ENCODE data around the gene CARD19. TPM values are rescaled to one million over a fixed set of nuclear protein-coding genes. Genes with fewer than 3 reads are reported as not detected.

CARD19 gene
- total RNA-seq, 1 experiment from 2014 or later, result 36.6 TPM

- intact Hi-C loops (cut with micrococcal nuclease), result no loop called here
- Mint-ChIP-seq H3K9me3 (ENCODE audit: unreplicated experiment) (no peaks in the 10 kb centered on the region), H3K4me3 (ENCODE audit: unreplicated experiment) (no peak overlapping the region), H3K36me3 (ENCODE audit: insufficient read depth, unreplicated experiment) (no peaks in the 10 kb centered on the region), H3K4me1 (ENCODE audit: insufficient read depth, unreplicated experiment) (no peaks in the 10 kb centered on the region), H3K27me3 (ENCODE audit: insufficient read depth, unreplicated experiment) (no peaks in the 10 kb centered on the region), H3K27ac (ENCODE audit: low read depth, unreplicated experiment) (no peak overlapping the region)
- no TSS peak for BruUV-seq (replicated peaks)
- DNase-seq (ENCODE audit: unreplicated experiment), result no peak
- CTCF ChIA-PET, result interaction anchor here (0.6 kb wide), 2 partner anchors 226 to 258 kb away, joined by 3 read pairs; no protein-coding TSS in a partner anchor
- no peak for TF ChIP-seq CTCF (IDR thresholded peaks at IDR 0.05; ENCODE audit: unreplicated experiment)
- POLR2A ChIA-PET, result interaction anchor here (1.2 kb wide), 1 partner anchor 11 kb away, joined by 4 read pairs; no protein-coding TSS in a partner anchor
These were observed 41.0 kb upstream of the CARD19 start for GRCh38 chr9:93054758-93055704.

- intact Hi-C loops (cut with micrococcal nuclease), result no loop called here
- DNase-seq (ENCODE audit: unreplicated experiment), result no peak
- BruUV-seq (replicated peaks), result no TSS peak
- Mint-ChIP-seq H3K4me3 (ENCODE audit: unreplicated experiment) (no peak overlapping the region), H3K36me3 (ENCODE audit: insufficient read depth, unreplicated experiment) (no peaks in the 10 kb centered on the region), H3K27me3 (ENCODE audit: insufficient read depth, unreplicated experiment) (no peaks in the 10 kb centered on the region), H3K4me1 (ENCODE audit: insufficient read depth, unreplicated experiment) (peaks cover 9% of the 10 kb centered on the region), H3K27ac (ENCODE audit: low read depth, unreplicated experiment) (no peak overlapping the region), H3K9me3 (ENCODE audit: unreplicated experiment) (no peaks in the 10 kb centered on the region)
- TF ChIP-seq CTCF (IDR thresholded peaks at IDR 0.05; ENCODE audit: unreplicated experiment), result no peak
- ChIA-PET POLR2A (interaction anchor here (0.5 kb wide), 1 partner anchor 24 kb away, joined by 3 read pairs; no protein-coding TSS in a partner anchor), CTCF (interaction anchor here (0.6 to 1.0 kb wide), 2 partner anchors 53 to 957 kb away, joined by 3 read pairs; no protein-coding TSS in a partner anchor)
These were observed 38.8 kb upstream of the CARD19 start for GRCh38 chr9:93057042-93057702.

- no peak for TF ChIP-seq CTCF (IDR thresholded peaks at IDR 0.05; ENCODE audit: unreplicated experiment)
- Mint-ChIP-seq H3K4me1 (ENCODE audit: insufficient read depth, unreplicated experiment) (peaks cover 9% of the 10 kb centered on the region), H3K36me3 (ENCODE audit: insufficient read depth, unreplicated experiment) (no peaks in the 10 kb centered on the region), H3K27ac (ENCODE audit: low read depth, unreplicated experiment) (no peak overlapping the region), H3K9me3 (ENCODE audit: unreplicated experiment) (no peaks in the 10 kb centered on the region), H3K27me3 (ENCODE audit: insufficient read depth, unreplicated experiment) (no peaks in the 10 kb centered on the region), H3K4me3 (ENCODE audit: unreplicated experiment) (no peak overlapping the region)
- no peak for DNase-seq (ENCODE audit: unreplicated experiment)
- BruUV-seq (replicated peaks), result no TSS peak
- intact Hi-C loops (cut with micrococcal nuclease), result no loop called here
- POLR2A ChIA-PET, result interaction anchor here (0.5 kb wide), 1 partner anchor 24 kb away, joined by 3 read pairs; no protein-coding TSS in a partner anchor
- CTCF ChIA-PET, result interaction anchor here (1.0 kb wide), 1 partner anchor 53 kb away, joined by 3 read pairs; no protein-coding TSS in a partner anchor
These were observed 38.2 kb upstream of the CARD19 start for GRCh38 chr9:93057703-93058354.
